ENCODE data around the gene ZIC1.

ZIC1 gene

GRCh38 chr3:147421184-147421912, 12.2 kb downstream of the ZIC1 start:
- no peak for DNase-seq (ENCODE audit: low read depth)
- no peak overlapping the region for H3K4me3 ChIP-seq (ENCODE audit: control insufficient read depth, low read depth, low read length)
- TF ChIP-seq CTCF (conservative IDR thresholded peaks at IDR 0.05; ENCODE audit: control insufficient read depth, insufficient read depth, low read depth, low read length) = no peak

- TF ChIP-seq CTCF (conservative IDR thresholded peaks at IDR 0.05; ENCODE audit: control insufficient read depth, insufficient read depth, low read depth, low read length) = no peak
- no peak for DNase-seq (ENCODE audit: low read depth)
- no peak overlapping the region for H3K4me3 ChIP-seq (ENCODE audit: control insufficient read depth, low read depth, low read length)
Observed at GRCh38 chr3:147422196-147422595, 13.0 kb downstream of the ZIC1 start.

- TF ChIP-seq CTCF (conservative IDR thresholded peaks at IDR 0.05; ENCODE audit: control insufficient read depth, insufficient read depth, low read depth, low read length) = no peak
- no peak overlapping the region for H3K4me3 ChIP-seq (ENCODE audit: control insufficient read depth, low read depth, low read length)
- no peak for DNase-seq (ENCODE audit: low read depth)
Observed at GRCh38 chr3:147422601-147423536, 13.7 kb downstream of the ZIC1 start.

- no peak for TF ChIP-seq CTCF (conservative IDR thresholded peaks at IDR 0.05; ENCODE audit: control insufficient read depth, insufficient read depth, low read depth, low read length)
- no peak for DNase-seq (ENCODE audit: low read depth)
- no peak overlapping the region for H3K4me3 ChIP-seq (ENCODE audit: control insufficient read depth, low read depth, low read length)
Observed at GRCh38 chr3:147423537-147423797, 14.3 kb downstream of the ZIC1 start.

GRCh38 chr3:147423798-147424580, 14.8 kb downstream of the ZIC1 start:
- no peak for TF ChIP-seq CTCF (conservative IDR thresholded peaks at IDR 0.05; ENCODE audit: control insufficient read depth, insufficient read depth, low read depth, low read length)
- DNase-seq (ENCODE audit: low read depth) = no peak
- H3K4me3 ChIP-seq (ENCODE audit: control insufficient read depth, low read depth, low read length) = no peak overlapping the region

- DNase-seq (ENCODE audit: low read depth) = no peak
- no peak for TF ChIP-seq CTCF (conservative IDR thresholded peaks at IDR 0.05; ENCODE audit: control insufficient read depth, insufficient read depth, low read depth, low read length)
- no peak overlapping the region for H3K4me3 ChIP-seq (ENCODE audit: control insufficient read depth, low read depth, low read length)
Observed at GRCh38 chr3:147424581-147425387, 15.6 kb downstream of the ZIC1 start.

Measured in fibroblast of mammary gland (primary cell).